Prostate gland (tissue), 2 donors: ENCODE measurements around the gene ARHGAP26.

Experiments used
- CTCF ChIP-seq, 4 experiments: fragments of 200-600 bp in 2 of 4; fragments of 450-650 bp in 2 of 4; sonication (generic) in 2 of 4; IDR thresholded peaks; 1 replicate in 3 of 4; 2 replicates in 1 of 4; pipeline ENCODE4 v1.5.1; 2016 to 2019; ENCODE audit warnings: antibody characterized with exemption in 4 of 4, mild to moderate bottlenecking in 2 of 4, moderate library complexity in 2 of 4
- POLR2AphosphoS5 ChIP-seq: sonication (generic); formaldehyde crosslinking; IDR thresholded peaks from one replicate; pipeline ENCODE4 v1.6.1; 2017; ENCODE audit warnings: antibody characterized with exemption

- TF ChIP-seq POLR2AphosphoS5 (no peak), CTCF (IDR thresholded peaks at IDR 0.05) (no peak)
Measured at GRCh38 chr5:142785206-142785605, 15.0 kb downstream of the ARHGAP26 start.
